Neural cell (in vitro differentiated cells): ENCODE results near the gene LCP2. TPM values are rescaled to one million over a fixed set of nuclear protein-coding genes. Genes with fewer than 3 reads are reported as not detected.

Experiments
- H2AFZ ChIP-seq: fragments of 200-600, 300-800 bp; sonication (generic), shearing (Covaris generic); 2 replicates; pipeline ENCODE4 v1.6.0; 2014; ENCODE audit warnings: low read depth, mild to moderate bottlenecking, antibody characterized with exemption, low read length, moderate library complexity
- H3F3A ChIP-seq: fragments of 200-600 bp; shearing (Covaris generic); 2 replicates; pipeline ENCODE4 v1.6.1; 2016; ENCODE audit warnings: mild to moderate bottlenecking, moderate library complexity, mixed read lengths, antibody characterized with exemption, low read length; ENCODE audit not compliant: insufficient read depth, poor library complexity, severe bottlenecking
- H3K27ac ChIP-seq: fragments of 200-600, 300-800 bp; sonication (generic), shearing (Covaris generic); 2 replicates; pipeline ENCODE4 v1.5.1; 2014; ENCODE audit warnings: mild to moderate bottlenecking, low read length, moderate library complexity
- H3K27me3 ChIP-seq: fragments of 300-800, 200-600 bp; sonication (generic), shearing (Covaris generic); 2 replicates; pipeline ENCODE4 v1.6.0; 2014; ENCODE audit warnings: mild to moderate bottlenecking, low read depth, low read length, moderate library complexity; ENCODE audit not compliant: insufficient read depth
- H3K36me3 ChIP-seq: fragments of 300-800, 200-600 bp; sonication (generic), shearing (Covaris generic); 2 replicates; pipeline ENCODE4 v1.5.1; 2014; ENCODE audit warnings: mild to moderate bottlenecking, antibody characterized with exemption, low read length, moderate library complexity; ENCODE audit not compliant: insufficient read depth
- H3K4me2 ChIP-seq: fragments of 300-800, 200-600 bp; sonication (generic), shearing (Covaris generic); 2 replicates; pipeline ENCODE4 v1.6.0; 2014; ENCODE audit warnings: mild to moderate bottlenecking, low read length
- H3K4me3 ChIP-seq: fragments of 300-800, 200-600 bp; sonication (generic), shearing (Covaris generic); 2 replicates; pipeline ENCODE4 v1.5.1; 2014; ENCODE audit warnings: mild to moderate bottlenecking, low read length, moderate library complexity
- H3K79me2 ChIP-seq: fragments of 200-600 bp; shearing (Covaris generic); replicated peaks from 2 replicates; pipeline ENCODE4 v1.6.0; 2014; ENCODE audit warnings: mild to moderate bottlenecking, low read length, moderate library complexity; ENCODE audit not compliant: insufficient read depth
- H3K9ac ChIP-seq: fragments of 300-800, 200-600 bp; sonication (generic), shearing (Covaris generic); 2 replicates; pipeline ENCODE4 v1.6.1; 2016; ENCODE audit warnings: mild to moderate bottlenecking, low read length, mixed read lengths
- H3K9me2 ChIP-seq: fragments of 200-600 bp; shearing (Covaris generic); 2 replicates; pipeline ENCODE4 v1.6.1; 2016; ENCODE audit warnings: mild to moderate bottlenecking, low read length, mixed read lengths; ENCODE audit not compliant: insufficient read depth
- H3K9me3 ChIP-seq: fragments of 200-600, 300-800 bp; sonication (generic), shearing (Covaris generic); 2 replicates; pipeline ENCODE4 v1.6.1; 2016; ENCODE audit warnings: mild to moderate bottlenecking, mixed run types, low read length, moderate library complexity, mixed read lengths
- H4K20me1 ChIP-seq: fragments of 200-600 bp; shearing (Covaris generic); 2 replicates; pipeline ENCODE4 v1.6.1; 2016; ENCODE audit warnings: mild to moderate bottlenecking, mixed run types; ENCODE audit not compliant: insufficient read depth
- CTCF ChIP-seq: fragments of 450-650 bp; IDR thresholded peaks from 2 replicates; pipeline ENCODE4 v1.5.1; 2014; ENCODE audit warnings: antibody characterized with exemption, mild to moderate bottlenecking, moderate library complexity; ENCODE audit not compliant: poor library complexity, severe bottlenecking
- EP300 ChIP-seq: fragments of 450-650 bp; conservative IDR thresholded peaks from 2 replicates; pipeline ENCODE4 v1.6.1; 2014; ENCODE audit warnings: antibody characterized with exemption, mild to moderate bottlenecking, moderate library complexity; ENCODE audit not compliant: poor library complexity, severe bottlenecking
- EZH2 ChIP-seq: fragments of 200-600, 300-800 bp; shearing (Covaris generic), sonication (generic); IDR thresholded peaks from 2 replicates; pipeline ENCODE4 v1.6.1; 2014; ENCODE audit warnings: antibody characterized with exemption, low read length, borderline replicate concordance, mild to moderate bottlenecking; ENCODE audit not compliant: insufficient read depth, poor library complexity, severe bottlenecking
- MXI1 ChIP-seq: fragments of 450-650 bp; conservative IDR thresholded peaks from 2 replicates; pipeline ENCODE4 v1.6.1; 2014; ENCODE audit warnings: antibody characterized with exemption, mild to moderate bottlenecking; ENCODE audit not compliant: poor library complexity, severe bottlenecking
- POLR2AphosphoS5 ChIP-seq: IDR thresholded peaks from 2 replicates; pipeline ENCODE4 v1.6.1; 2012
- RAD21 ChIP-seq: fragments of 450-650 bp; conservative IDR thresholded peaks from 2 replicates; pipeline ENCODE4 v1.6.1; 2014; ENCODE audit warnings: antibody characterized with exemption, mild to moderate bottlenecking, moderate library complexity
- REST ChIP-seq: IDR thresholded peaks from 2 replicates; pipeline ENCODE4 v1.6.1; 2012; ENCODE audit warnings: borderline replicate concordance
- SMC3 ChIP-seq: fragments of 450-650 bp; conservative IDR thresholded peaks from 2 replicates; pipeline ENCODE4 v1.6.1; 2014; ENCODE audit warnings: antibody characterized with exemption, mild to moderate bottlenecking, moderate library complexity; ENCODE audit not compliant: poor library complexity
- TAF1 ChIP-seq: IDR thresholded peaks from 2 replicates; pipeline ENCODE4 v1.6.1; 2012; ENCODE audit warnings: low read depth
- polyA plus RNA-seq: library from polyadenylated mRNA; depleted of rRNA; stranded (reverse); fragments of >200 nt; gene quantifications from 2 replicates; pipeline ENCODE4 v1.2.3, GENCODE V29; 2014

LCP2 gene
- polyA plus RNA-seq, 1 donor from 2014 or later = not detected

- Histone ChIP-seq H2AFZ (no peak overlapping the region), H4K20me1 (no peaks in the 10 kb centered on the region), H3K9me2 (no peaks in the 10 kb centered on the region), H3K9me3 (no peaks in the 10 kb centered on the region), H3K4me3 (no peak overlapping the region), H3K36me3 (no peaks in the 10 kb centered on the region), H3K27ac (no peak overlapping the region), H3F3A (no peaks in the 10 kb centered on the region), H3K27me3 (no peaks in the 10 kb centered on the region), H3K4me2 (no peak overlapping the region), H3K79me2 (no peaks in the 10 kb centered on the region), H3K9ac (no peak overlapping the region)
- TF ChIP-seq REST (no peak), SMC3 (no peak)
Measured at GRCh38 chr5:170312301-170312595, 14.7 kb upstream of the LCP2 start.

- no peak overlapping the region for H2AFZ ChIP-seq
- H3K9me2 ChIP-seq = no peaks in the 10 kb centered on the region
- no peaks in the 10 kb centered on the region for H4K20me1 ChIP-seq
- H3K4me2 ChIP-seq = no peak overlapping the region
- H3K9ac ChIP-seq = no peak overlapping the region
- H3F3A ChIP-seq = no peaks in the 10 kb centered on the region
- TF ChIP-seq REST (no peak), CTCF (no peak), SMC3 (no peak), TAF1 (no peak), EZH2 (no peak), RAD21 (no peak), POLR2AphosphoS5 (no peak), MXI1 (no peak), EP300 (no peak)
- H3K79me2 ChIP-seq = no peaks in the 10 kb centered on the region
- no peak overlapping the region for H3K4me3 ChIP-seq
- H3K27me3 ChIP-seq = no peaks in the 10 kb centered on the region
- H3K36me3 ChIP-seq = no peaks in the 10 kb centered on the region
- no peaks in the 10 kb centered on the region for H3K9me3 ChIP-seq
- H3K27ac ChIP-seq = no peak overlapping the region
Measured at GRCh38 chr5:170311511-170312300, 14.1 kb upstream of the LCP2 start.
